Measurements from ENCODE around the gene TMEM132C.

Gene TMEM132C

GRCh38 chr12:128288896-128289295 lies 21.9 kb downstream of the TMEM132C start:
- no peak for DNase-seq

DNA sequence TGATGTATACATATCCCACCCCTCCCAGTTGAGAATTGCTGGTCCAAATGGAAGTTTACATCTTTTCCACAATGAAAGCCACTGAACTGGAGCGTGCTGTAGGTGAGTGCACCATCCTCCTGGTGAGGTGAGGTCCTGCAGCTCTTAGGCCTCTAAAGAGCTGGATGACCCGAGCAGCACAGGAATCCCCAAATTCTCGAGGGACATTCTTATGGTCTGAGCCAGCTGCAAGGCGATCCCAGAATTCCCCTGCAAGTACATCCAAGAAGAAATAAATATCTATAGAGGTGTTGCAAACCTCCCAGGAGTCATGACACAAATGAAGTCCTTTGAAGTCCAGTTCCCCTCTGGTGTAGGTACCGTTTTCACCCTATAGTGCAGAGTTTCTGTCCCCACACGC lies 24.0 kb downstream of the TMEM132C start:
- DNase-seq, result no peak

- DNase-seq, result no peak
Measured at GRCh38 chr12:128298091-128298748, 31.2 kb downstream of the TMEM132C start.

DNA sequence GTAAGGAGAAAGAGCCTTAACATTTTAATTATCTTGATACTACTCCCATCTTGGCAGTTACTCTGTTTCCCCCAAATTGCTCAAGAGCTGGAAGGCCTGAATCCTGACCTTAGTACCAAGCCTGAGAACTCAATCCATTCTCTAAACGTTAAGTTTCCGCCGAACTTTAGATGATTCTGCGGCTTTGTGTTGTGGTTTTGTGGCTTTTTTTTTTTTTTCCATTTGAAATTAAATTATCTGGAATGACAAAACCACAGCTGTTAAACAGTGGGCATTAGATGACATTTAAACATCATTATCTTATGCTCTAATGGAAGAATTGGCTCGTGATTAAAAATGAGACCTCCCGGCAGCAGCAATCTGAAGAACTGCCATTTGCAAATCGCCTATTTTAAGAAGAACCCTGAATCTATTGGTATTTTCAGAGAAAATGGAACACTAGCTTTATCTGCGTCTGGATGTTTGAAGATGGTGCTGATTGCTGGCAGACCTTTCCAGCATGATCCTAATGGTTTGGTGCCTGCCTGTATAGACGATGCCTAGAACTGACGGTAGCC lies 38.4 kb downstream of the TMEM132C start:
- no peak for DNase-seq

GRCh38 chr12:128307791-128308190 lies 40.8 kb downstream of the TMEM132C start:
- DNase-seq, result no peak

- DNase-seq, result no peak
Measured at GRCh38 chr12:128312661-128313060, 45.7 kb downstream of the TMEM132C start.

- DNase-seq, result no peak
Measured at GRCh38 chr12:128313931-128314330, 47.0 kb downstream of the TMEM132C start.

- no peak for DNase-seq
Measured at GRCh38 chr12:128314611-128315010, 47.6 kb downstream of the TMEM132C start.

- DNase-seq, result no peak
Measured at GRCh38 chr12:128316078-128316477, 49.1 kb downstream of the TMEM132C start.

DNA sequence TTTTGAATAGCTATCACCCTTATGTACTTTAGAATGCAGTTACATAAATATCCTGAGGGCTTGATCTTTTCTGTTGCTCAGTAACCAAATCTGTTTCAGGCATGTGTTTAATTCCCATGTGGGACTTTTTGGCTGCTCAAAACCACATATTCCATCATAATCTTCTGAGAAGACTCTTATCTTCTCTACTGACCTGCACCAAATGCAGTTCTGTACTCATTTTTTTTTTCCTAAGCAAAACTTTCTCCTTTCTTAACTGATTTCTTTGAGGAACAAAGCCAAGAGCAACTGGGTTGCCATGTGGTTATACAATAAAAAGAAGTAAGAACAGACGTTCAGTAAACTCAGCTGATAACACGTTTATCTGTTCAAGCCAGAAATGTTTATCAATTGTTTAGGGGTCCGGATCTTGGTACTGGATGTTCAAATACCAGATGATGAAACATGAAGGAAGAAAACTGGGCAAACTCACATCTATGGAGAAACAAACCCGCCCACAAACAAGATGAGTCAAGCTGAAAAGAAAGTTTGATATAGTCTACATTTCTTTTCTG lies 50.1 kb downstream of the TMEM132C start:
- DNase-seq, result no peak

DNA sequence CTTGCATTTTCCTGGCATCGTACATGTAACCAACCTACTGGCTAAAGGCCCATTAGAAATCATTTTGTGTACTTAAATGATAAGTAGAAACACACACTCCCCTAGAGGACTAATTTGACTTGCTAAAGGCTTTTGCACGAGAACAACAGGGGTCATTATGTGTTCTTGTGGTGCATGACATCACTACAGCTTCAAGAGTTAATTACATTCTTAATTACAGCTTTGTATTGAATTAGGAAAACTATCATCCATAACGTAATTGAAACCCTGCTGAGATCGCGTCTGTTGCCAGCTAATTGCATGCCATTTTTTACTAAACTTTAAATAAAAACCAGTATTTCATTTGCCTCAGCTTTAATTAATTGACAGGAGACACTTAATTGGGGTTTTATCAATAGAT lies 51.4 kb downstream of the TMEM132C start:
- DNase-seq, result no peak

- DNase-seq, result no peak
Measured at GRCh38 chr12:128318946-128319345, 52.0 kb downstream of the TMEM132C start.

- no peak for DNase-seq
Measured at GRCh38 chr12:128322341-128322740, 55.4 kb downstream of the TMEM132C start.

GRCh38 chr12:128323145-128323920 lies 56.4 kb downstream of the TMEM132C start:
- no peak for DNase-seq

DNA sequence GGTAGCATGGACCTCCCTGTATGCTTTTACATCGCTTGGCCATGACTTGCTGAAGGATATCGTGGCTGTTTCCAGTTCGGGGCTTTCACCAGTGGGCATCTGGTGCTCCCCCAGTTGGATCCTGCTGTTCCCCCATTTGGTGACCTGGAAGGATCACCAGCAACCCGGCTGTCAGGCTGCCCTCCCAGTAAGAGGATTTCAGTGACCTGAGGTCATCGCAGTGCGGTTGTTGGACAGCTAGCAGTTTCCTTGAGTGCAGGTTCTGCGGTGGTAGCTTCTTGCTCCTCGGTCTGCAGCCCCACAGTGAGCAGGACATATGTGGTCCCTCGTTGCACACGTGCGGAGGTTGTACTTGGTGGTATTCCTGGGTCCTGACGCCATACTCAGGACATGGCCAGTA lies 58.7 kb downstream of the TMEM132C start:
- DNase-seq, result no peak

DNA sequence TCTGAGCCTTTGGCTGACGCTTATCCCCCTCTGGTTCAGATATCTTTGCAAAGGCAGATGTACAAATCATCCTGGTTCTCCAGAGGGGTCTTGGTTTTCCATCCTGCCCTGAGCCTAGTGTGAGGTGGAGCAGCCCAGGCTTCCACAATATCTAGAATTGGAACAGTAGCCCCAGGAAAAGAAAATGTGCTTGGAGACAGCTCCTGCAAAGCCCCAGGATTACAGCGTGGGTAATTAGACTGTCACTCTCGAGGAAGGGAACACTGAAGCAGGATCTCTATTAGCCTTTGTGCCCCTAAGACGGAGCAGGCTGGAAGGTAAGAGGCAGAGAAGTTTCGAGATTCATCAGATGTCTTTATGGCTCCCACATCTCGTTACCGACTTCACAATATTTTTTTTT lies 59.4 kb downstream of the TMEM132C start:
- DNase-seq, result no peak

DNA sequence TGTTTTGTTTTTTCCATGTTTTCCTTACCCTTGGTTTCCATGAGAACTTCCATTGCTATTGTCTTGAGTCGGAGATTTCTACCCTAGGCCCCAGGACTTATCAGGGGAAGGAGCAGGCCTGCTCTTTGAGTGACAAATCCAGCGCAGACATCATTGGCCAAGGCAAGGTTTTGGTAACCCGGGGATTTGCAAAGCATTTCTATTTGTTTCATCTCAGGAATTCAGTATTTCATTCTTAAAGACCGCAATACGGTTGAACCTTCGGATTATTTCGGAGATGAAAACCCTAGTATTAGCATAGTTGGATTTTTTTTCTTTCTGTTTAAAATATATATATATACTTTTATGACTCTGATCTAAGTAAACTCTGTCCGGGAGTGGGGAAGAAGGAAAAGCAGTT lies 62.0 kb downstream of the TMEM132C start:
- DNase-seq, result no peak

- DNase-seq, result no peak
Measured at GRCh38 chr12:128336204-128337070, 69.5 kb downstream of the TMEM132C start.

- DNase-seq, result no peak
Measured at GRCh38 chr12:128337071-128337345, 70.0 kb downstream of the TMEM132C start.

GRCh38 chr12:128337431-128338170 lies 70.6 kb downstream of the TMEM132C start:
- DNase-seq, result no peak

DNA sequence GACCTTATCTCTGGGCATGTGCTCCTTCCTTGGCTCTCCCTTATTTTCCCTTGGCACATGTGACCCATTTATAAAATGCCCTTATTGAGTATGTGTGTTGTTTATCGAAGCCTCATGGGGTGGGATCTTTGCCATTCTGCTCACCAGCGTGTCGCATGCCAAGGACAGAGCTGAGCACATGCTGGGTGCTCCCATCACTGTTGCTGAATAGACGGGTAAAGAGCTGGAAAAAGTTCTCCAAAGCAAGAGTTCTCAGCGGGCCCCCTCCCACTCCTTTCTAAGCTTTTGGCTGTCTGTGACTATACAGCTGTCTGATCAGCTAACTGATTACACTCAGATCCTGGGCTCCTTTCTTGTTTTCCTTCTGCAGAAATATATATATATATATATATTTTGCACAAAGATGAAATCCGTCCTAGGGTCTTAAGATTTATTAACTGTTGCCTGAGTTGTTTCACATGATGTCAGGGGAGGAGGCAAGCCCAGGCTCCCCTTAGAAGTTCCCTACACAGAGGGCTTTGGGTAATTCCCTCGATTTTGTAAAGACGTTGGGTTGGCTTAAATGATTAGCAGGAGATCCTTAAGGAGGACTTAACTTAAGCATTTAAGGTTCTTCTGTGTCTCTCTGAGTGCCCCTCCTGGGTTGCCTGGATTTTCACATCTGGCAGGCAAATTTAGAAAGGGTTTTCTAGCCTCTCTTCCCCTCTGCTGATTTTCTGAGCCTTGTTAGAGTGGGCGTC lies 71.6 kb downstream of the TMEM132C start:
- no peak for DNase-seq

DNA sequence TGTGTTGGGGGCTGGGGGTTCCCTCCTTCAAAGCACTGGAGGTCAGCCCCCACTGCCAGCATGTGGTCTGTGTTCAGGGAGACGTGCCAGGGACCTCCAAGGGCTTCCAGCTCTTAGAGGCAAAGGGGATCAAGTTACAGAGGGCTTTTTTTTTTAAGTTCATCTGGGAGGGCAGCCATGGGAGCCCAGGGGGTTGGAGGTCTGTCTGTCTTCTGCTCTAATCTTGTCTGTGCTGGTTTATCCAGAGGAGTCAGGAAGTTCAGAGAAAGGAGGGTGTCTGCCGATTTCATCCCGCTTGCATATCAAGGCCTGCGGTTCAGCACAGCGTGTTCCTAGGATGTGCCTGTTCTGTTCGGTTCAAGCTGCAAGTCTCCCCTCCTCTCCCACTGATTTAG lies 72.2 kb downstream of the TMEM132C start:
- DNase-seq, result no peak

Data from kidney glomerular epithelial cell (primary cell).